HCT116 (cell line): ENCODE results near the gene CA11. TPM values are rescaled to one million over a fixed set of nuclear protein-coding genes. Genes with fewer than 3 reads are reported as not detected.

Experiments
- ATAC-seq: fragments of 200-7000 bp; cut with Tn5 transposase; 2 replicates; pipeline ENCODE4 v1.9.1; 2020; ENCODE audit warnings: mild to moderate bottlenecking, moderate library complexity
- BruUV-seq: library from RNA; stranded (reverse); fragments of 400-500 nt; replicated peaks from 2 replicates; lab custom pipeline; 2021; lab: Mats Ljungman, UMichigan
- CTCF ChIA-PET: fragments of 300-600 bp; sonication (Branson Sonifier 250); formaldehyde crosslinking; loops from one replicate; lab custom pipeline; 2021; ENCODE audit warnings: antibody characterized with exemption; lab: Charles Lee
- POLR2A ChIA-PET: fragments of 300-600, 350-600 bp; sonication (Branson Sonifier 250); formaldehyde crosslinking; loops from one replicate; lab custom pipeline; 2021; ENCODE audit warnings: antibody characterized with exemption; lab: Charles Lee
- RAD21 ChIA-PET, 2 experiments: fragments of 300-600 bp; sonication (Branson Sonifier 250); formaldehyde crosslinking; loops; one replicate each; lab custom pipeline; 2023; ENCODE audit warnings: low total read pairs in 2 of 2; ENCODE audit not compliant: uncharacterized antibody in 2 of 2, unreplicated experiment in 2 of 2, low non-redundant PET in 1 of 2; lab: Charles Lee
- DNase-seq: peaks from one replicate; pipeline ENCODE4 v3.0.0-alpha.2; 2010; ENCODE audit warnings: low read depth, low spot score
- H2AFZ ChIP-seq: fragments of 200-600 bp; shearing (Covaris generic), sonication (generic); 2 replicates; pipeline ENCODE4 v1.6.1; 2017; ENCODE audit warnings: low read depth, mixed run types, mixed read lengths, antibody characterized with exemption, low read length; ENCODE audit not compliant: poor library complexity, severe bottlenecking
- H3K27ac ChIP-seq: 2 replicates; pipeline ENCODE4 v1.5.1; 2012; ENCODE audit warnings: low read depth, low read length
- H3K27me3 ChIP-seq: fragments of 200-600 bp; sonication (generic); 2 replicates; pipeline ENCODE4 v1.6.1; 2016; ENCODE audit warnings: mixed run types, low read length, mixed read lengths; ENCODE audit not compliant: insufficient read depth
- H3K36me3 ChIP-seq, 2 experiments: fragments of 200-500 bp in 1 of 2; fragments of 200-600 bp in 1 of 2; sonication (Bioruptor generic) in 1 of 2; sonication (generic) in 1 of 2; 2 replicates each; pipeline versions ENCODE4 v1.5.1 to v1.6.1; 2014 to 2016; ENCODE audit warnings: low read length in 2 of 2, inconsistent platforms in 1 of 2, mixed read lengths in 1 of 2, mixed run types in 1 of 2; ENCODE audit not compliant: insufficient read depth in 2 of 2, control insufficient read depth in 1 of 2
- H3K4me1 ChIP-seq, 2 experiments: fragments of 200-600 bp in 1 of 2; sonication (generic) in 1 of 2; 2 replicates each; pipeline versions ENCODE4 v1.5.1 to v1.6.1; 2012 to 2017; ENCODE audit warnings: low read length in 2 of 2, inconsistent platforms in 1 of 2, mild to moderate bottlenecking in 1 of 2, mixed read lengths in 1 of 2, mixed run types in 1 of 2, moderate library complexity in 1 of 2; ENCODE audit not compliant: insufficient read depth in 2 of 2, control insufficient read depth in 1 of 2
- H3K4me2 ChIP-seq: fragments of 200-600 bp; sonication (generic); 2 replicates; pipeline ENCODE4 v1.6.1; 2017; ENCODE audit warnings: mixed run types, low read length, mixed read lengths
- H3K4me3 ChIP-seq, 2 experiments: fragments of 200-600 bp in 1 of 2; sonication (generic) in 1 of 2; replicated peaks in 1 of 2; 2 replicates each; pipeline ENCODE4 v1.5.1; 2011 to 2016; ENCODE audit warnings: low read length in 2 of 2, control low read depth in 1 of 2, low read depth in 1 of 2, mild to moderate bottlenecking in 1 of 2, mixed read lengths in 1 of 2, mixed run types in 1 of 2
- H3K79me2 ChIP-seq: fragments of 200-600 bp; sonication (generic); 2 replicates; pipeline ENCODE4 v1.6.1; 2017; ENCODE audit warnings: mild to moderate bottlenecking, mixed run types, low read length, moderate library complexity, mixed read lengths; ENCODE audit not compliant: insufficient read depth
- H3K9ac ChIP-seq: fragments of 200-600 bp; sonication (generic); 2 replicates; pipeline ENCODE4 v1.6.1; 2016; ENCODE audit warnings: low read length, mixed read lengths
- H3K9me2 ChIP-seq: fragments of 200-600 bp; sonication (generic), shearing (Covaris generic); 2 replicates; pipeline ENCODE4 v1.6.1; 2017; ENCODE audit warnings: mixed run types, mild to moderate bottlenecking, moderate library complexity; ENCODE audit not compliant: insufficient read depth
- H3K9me3 ChIP-seq, 2 experiments: fragments of 200-500 bp in 1 of 2; fragments of 200-600 bp in 1 of 2; sonication (Bioruptor generic) in 1 of 2; sonication (generic) in 1 of 2; 2 replicates each; pipeline ENCODE4 v1.6.1; 2014 to 2017; ENCODE audit warnings: low read length in 2 of 2, mixed read lengths in 2 of 2, inconsistent platforms in 1 of 2, low read depth in 1 of 2, mild to moderate bottlenecking in 1 of 2, mixed run types in 1 of 2, moderate library complexity in 1 of 2; ENCODE audit not compliant: control insufficient read depth in 1 of 2, insufficient read depth in 1 of 2
- H4K20me1 ChIP-seq: fragments of 200-600 bp; sonication (generic), shearing (Covaris generic); 2 replicates; pipeline ENCODE4 v1.6.1; 2017; ENCODE audit warnings: mixed run types, mild to moderate bottlenecking, moderate library complexity; ENCODE audit not compliant: insufficient read depth
- POLR2A ChIP-seq: IDR thresholded peaks from 2 replicates; pipeline ENCODE4 v1.7.0; 2011; ENCODE audit warnings: borderline replicate concordance; ENCODE audit not compliant: insufficient read depth, insufficient read length; ENCODE audit errors: extremely low read depth
- POLR2AphosphoS5 ChIP-seq: IDR thresholded peaks from 2 replicates; pipeline ENCODE4 v1.6.1; 2011; ENCODE audit warnings: mild to moderate bottlenecking, low read depth, low read length, moderate library complexity
- TCF7L2 ChIP-seq: IDR thresholded peaks from 2 replicates; pipeline ENCODE4 v1.7.0; 2011; ENCODE audit warnings: borderline replicate concordance, inconsistent platforms; ENCODE audit not compliant: insufficient read depth, insufficient read length; ENCODE audit errors: extremely low read depth
- YY1 ChIP-seq: IDR thresholded peaks from 2 replicates; pipeline ENCODE4 v1.6.1; 2011; ENCODE audit warnings: low read length, low read depth, moderate library complexity, mild to moderate bottlenecking; ENCODE audit not compliant: insufficient replicate concordance; ENCODE audit errors: extremely low read depth
- ZBTB33 ChIP-seq: IDR thresholded peaks from 2 replicates; pipeline ENCODE4 v1.6.1; 2011; ENCODE audit warnings: mild to moderate bottlenecking, low read length, moderate library complexity; ENCODE audit not compliant: insufficient replicate concordance; ENCODE audit errors: extremely low read depth
- intact Hi-C: fragments of 100-400 bp; cut with micrococcal nuclease; formaldehyde crosslinking; loops from 2 replicates; pipeline ENCODE4 v1.10.0; 2022
- total RNA-seq: library from RNA; stranded (reverse); gene quantifications from one replicate; pipeline ENCODE4 v1.2.1, GENCODE V29; 2021; ENCODE audit not compliant: unreplicated experiment

The CA11 gene
- total RNA-seq, 1 experiment from 2014 or later: 29.6 TPM

- Histone ChIP-seq H3K4me2 (peak overlapping the region; percentile 93), H3K4me3 (peak overlapping the region; percentile 57 to 83), H4K20me1 (no peaks in the 10 kb centered on the region), H3K27me3 (no peaks in the 10 kb centered on the region), H2AFZ (no peak overlapping the region), H3K36me3 (0 out of 4 replicates have a peak, but pooled peaks cover 0 to 2% of the 10 kb centered on the region in 2 experiments), H3K9me3 (no peaks in the 10 kb centered on the region), H3K79me2 (peaks cover 18% of the 10 kb centered on the region), H3K4me1 (peaks cover 29 to 68% of the 10 kb centered on the region in 2 experiments), H3K9me2 (no peaks in the 10 kb centered on the region), H3K9ac (peak overlapping the region; percentile 96)
- RAD21 ChIA-PET: no interaction called here
- intact Hi-C loops: no loop called here
- ATAC-seq (peak; percentile 72), DNase-seq (peak; percentile 99)
- POLR2A ChIA-PET: interaction anchor here (0.7 to 2.3 kb wide), 5 partner anchors 9 to 22 kb away, joined by 3 to 16 read pairs (median 4); partner anchors contain the start of genes CA11, RPL18 and SPHK2
- CTCF ChIA-PET: interaction anchor here (0.6 kb wide), 1 partner anchor 9 kb away, joined by 5 read pairs; the partner anchor contains the start of gene CA11
- TF ChIP-seq POLR2A (no peak), TCF7L2 (peak; percentile 58), YY1 (peak; percentile 60), POLR2AphosphoS5 (peak; percentile 13), ZBTB33 (peak; percentile 4)
- TF ChIP-seq, all 23 proteins: peak for 4
- H3K27ac ChIP-seq: peak overlapping the region; percentile 95
- no TSS peak for BruUV-seq
These were observed 8.5 kb downstream of the CA11 start for GRCh38 chr19:48637449-48637947.
